HFFc6 (cell line): ENCODE results near the gene TRMU. TPM values are rescaled to one million over a fixed set of nuclear protein-coding genes. Genes with fewer than 3 reads are reported as not detected.

ENCODE experiments used
- DNase-seq: peaks from one replicate; pipeline ENCODE4 v3.0.0-alpha.2; 2018
- H3K27ac Mint-ChIP-seq: 2 replicates; pipeline ENCODE4 v1.8.0; 2020; ENCODE audit warnings: mild to moderate bottlenecking, mixed read lengths
- H3K27me3 Mint-ChIP-seq: 2 replicates; pipeline ENCODE4 v1.8.0; 2021; ENCODE audit warnings: mild to moderate bottlenecking, moderate library complexity, mixed read lengths; ENCODE audit not compliant: insufficient read depth
- H3K36me3 Mint-ChIP-seq: 2 replicates; pipeline ENCODE4 v1.8.0; 2021; ENCODE audit warnings: low read depth, mixed read lengths
- H3K4me1 Mint-ChIP-seq: 2 replicates; pipeline ENCODE4 v1.8.0; 2020; ENCODE audit warnings: low read depth, mixed read lengths
- H3K4me3 Mint-ChIP-seq: 2 replicates; pipeline ENCODE4 v1.8.0; 2020; ENCODE audit warnings: mild to moderate bottlenecking, moderate library complexity, mixed read lengths
- H3K9me3 Mint-ChIP-seq: 2 replicates; pipeline ENCODE4 v1.8.0; 2020; ENCODE audit warnings: mild to moderate bottlenecking, mixed read lengths
- total RNA-seq, 6 experiments: library from RNA; stranded (reverse); fragmentation: NEBNext Ultra II Directional; extraction: Animal tissue kit (Norgen Biotek cat#: 25700); gene quantifications; 2 replicates in 1 of 6; 3 replicates in 5 of 6; pipeline ENCODE4 v1.2.3, GENCODE V29; 2021
- TF ChIP-seq, protein P1 (sequence below): fragments of 200-600 bp; sonication (generic); IDR thresholded peaks from 2 replicates; pipeline ENCODE4 v1.5.0; 2021; ENCODE audit warnings: antibody characterized with exemption, mild to moderate bottlenecking

TRMU gene
- total RNA-seq, 6 experiments from 2014 or later = 26.4 to 36.4 (median 32.4) TPM

DNA sequence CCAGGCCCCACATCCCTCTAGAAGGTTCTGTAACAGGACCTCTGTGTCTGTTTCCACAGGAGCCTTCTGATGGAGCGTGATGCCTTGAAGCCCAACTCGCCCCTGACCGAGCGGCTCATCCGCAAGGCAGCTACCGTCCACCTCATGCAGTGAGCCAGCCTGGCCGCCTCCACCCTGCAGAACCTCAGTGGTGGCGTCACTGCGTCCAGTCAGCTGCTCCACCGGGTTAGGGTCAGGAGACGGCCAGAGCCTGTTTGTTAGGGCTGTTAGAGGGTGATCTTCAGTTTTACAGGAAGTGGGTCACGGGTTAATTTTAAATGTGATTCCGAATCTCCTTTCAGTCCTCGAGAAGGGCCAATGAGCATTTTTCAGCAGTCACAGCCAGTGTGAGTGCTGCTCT lies 42.8 kb upstream of the TRMU start:
- H3K36me3 Mint-ChIP-seq = peaks cover 15% of the 10 kb centered on the region
- no peaks in the 10 kb centered on the region; the same call in 1 of the 2 replicates for H3K9me3 Mint-ChIP-seq
- H3K27me3 Mint-ChIP-seq = peaks cover 6% of the 10 kb centered on the region
- peaks cover 38% of the 10 kb centered on the region for H3K4me1 Mint-ChIP-seq
- H3K4me3 Mint-ChIP-seq = no peak overlapping the region
- no peak for DNase-seq
- TF ChIP-seq, protein P1, sequence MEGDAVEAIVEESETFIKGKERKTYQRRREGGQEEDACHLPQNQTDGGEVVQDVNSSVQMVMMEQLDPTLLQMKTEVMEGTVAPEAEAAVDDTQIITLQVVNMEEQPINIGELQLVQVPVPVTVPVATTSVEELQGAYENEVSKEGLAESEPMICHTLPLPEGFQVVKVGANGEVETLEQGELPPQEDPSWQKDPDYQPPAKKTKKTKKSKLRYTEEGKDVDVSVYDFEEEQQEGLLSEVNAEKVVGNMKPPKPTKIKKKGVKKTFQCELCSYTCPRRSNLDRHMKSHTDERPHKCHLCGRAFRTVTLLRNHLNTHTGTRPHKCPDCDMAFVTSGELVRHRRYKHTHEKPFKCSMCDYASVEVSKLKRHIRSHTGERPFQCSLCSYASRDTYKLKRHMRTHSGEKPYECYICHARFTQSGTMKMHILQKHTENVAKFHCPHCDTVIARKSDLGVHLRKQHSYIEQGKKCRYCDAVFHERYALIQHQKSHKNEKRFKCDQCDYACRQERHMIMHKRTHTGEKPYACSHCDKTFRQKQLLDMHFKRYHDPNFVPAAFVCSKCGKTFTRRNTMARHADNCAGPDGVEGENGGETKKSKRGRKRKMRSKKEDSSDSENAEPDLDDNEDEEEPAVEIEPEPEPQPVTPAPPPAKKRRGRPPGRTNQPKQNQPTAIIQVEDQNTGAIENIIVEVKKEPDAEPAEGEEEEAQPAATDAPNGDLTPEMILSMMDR = no peak
- H3K27ac Mint-ChIP-seq = no peak overlapping the region

DNA sequence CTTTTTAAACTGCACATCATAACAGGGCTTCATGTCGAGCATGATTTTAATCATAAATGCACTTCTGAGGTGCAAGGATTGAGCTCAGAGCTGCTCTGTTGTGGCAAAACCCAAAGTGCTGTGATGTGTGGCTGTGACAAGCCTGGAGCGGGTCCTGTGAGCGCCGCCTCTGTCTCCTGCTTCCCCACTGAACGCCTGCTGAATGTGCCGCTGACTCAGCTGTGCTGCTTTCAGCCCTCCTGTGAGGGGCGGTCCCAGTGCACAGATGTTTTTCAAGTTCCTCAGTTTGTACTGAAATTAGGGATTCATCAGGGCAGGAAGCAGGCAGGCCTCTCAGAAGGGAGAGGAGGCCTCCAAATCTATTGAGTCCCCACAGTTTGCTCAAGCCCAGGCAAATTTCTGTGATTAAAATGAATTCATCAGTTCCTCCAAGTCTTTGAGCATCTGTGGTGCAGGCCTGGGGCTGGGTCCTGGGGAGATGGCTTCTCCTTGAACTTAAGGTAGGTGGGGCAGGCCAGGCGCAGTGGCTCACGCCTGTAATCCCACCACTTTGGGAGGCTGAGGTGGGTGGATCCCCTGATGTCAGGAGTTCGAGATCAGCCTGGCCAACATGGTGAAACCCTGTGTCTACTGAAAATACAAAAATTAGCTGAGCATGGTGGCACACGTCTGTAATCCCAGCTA lies 41.8 kb upstream of the TRMU start:
- Mint-ChIP-seq H3K27me3 (peaks cover 6% of the 10 kb centered on the region), H3K9me3 (no peaks in the 10 kb centered on the region; the same call in 1 of the 2 replicates), H3K36me3 (peaks cover 19% of the 10 kb centered on the region), H3K4me3 (no peak overlapping the region; the same call in 1 of the 2 replicates), H3K27ac (peak overlapping the region; percentile 80), H3K4me1 (peaks cover 44% of the 10 kb centered on the region)
- DNase-seq = peak; percentile 65
- TF ChIP-seq, protein P1 = no peak; the same call in 1 of the 2 replicates

GRCh38 chr22:46294784-46295183 lies 40.7 kb upstream of the TRMU start:
- no peak for DNase-seq
- peak overlapping the region; percentile 96 for H3K27ac Mint-ChIP-seq
- peaks cover 53% of the 10 kb centered on the region for H3K4me1 Mint-ChIP-seq
- TF ChIP-seq, protein P1 = no peak
- H3K27me3 Mint-ChIP-seq = peaks cover 6% of the 10 kb centered on the region
- H3K9me3 Mint-ChIP-seq = no peaks in the 10 kb centered on the region; the same call in 1 of the 2 replicates
- H3K4me3 Mint-ChIP-seq = no peak overlapping the region
- peaks cover 28% of the 10 kb centered on the region for H3K36me3 Mint-ChIP-seq

GRCh38 chr22:46295277-46295971 lies 40.1 kb upstream of the TRMU start:
- Mint-ChIP-seq H3K27ac (peak overlapping the region; percentile 96), H3K9me3 (no peaks in the 10 kb centered on the region; the same call in 1 of the 2 replicates), H3K27me3 (peaks cover 6% of the 10 kb centered on the region), H3K36me3 (peaks cover 29% of the 10 kb centered on the region), H3K4me3 (peak overlapping the region; percentile 93), H3K4me1 (peaks cover 55% of the 10 kb centered on the region)
- DNase-seq = no peak
- TF ChIP-seq, protein P1 = no peak

GRCh38 chr22:46296257-46297150 lies 39.0 kb upstream of the TRMU start, which contains the start of gene GTSE1:
GTSE1 (plus strand) TSS chr22:46296870; CDS start chr22:46297401, 531 bp downstream.
- DNase-seq = peak; percentile 96
- Mint-ChIP-seq H3K27me3 (peaks cover 6% of the 10 kb centered on the region), H3K9me3 (no peaks in the 10 kb centered on the region; the same call in 1 of the 2 replicates), H3K36me3 (peaks cover 37% of the 10 kb centered on the region), H3K27ac (peak within 1 kb of the TSS; percentile 96), H3K4me1 (peaks cover 61% of the 10 kb centered on the region), H3K4me3 (peak within 1 kb of the TSS; percentile 93)
- TF ChIP-seq, protein P1 = peak; percentile 32
